A673 (cell line): ENCODE measurements around the gene RIPK3. TPM values are rescaled to one million over a fixed set of nuclear protein-coding genes. Genes with fewer than 3 reads are reported as not detected.

Source experiments
- BruUV-seq: library from RNA; stranded (reverse); fragments of 400-500 nt; replicated peaks from 2 replicates; lab custom pipeline; 2021; lab: Mats Ljungman, UMichigan
- CTCF ChIA-PET: fragments of 300-600 bp; sonication (Branson Sonifier 250); formaldehyde crosslinking; loops from one replicate; lab custom pipeline; 2022; ENCODE audit warnings: antibody characterized with exemption; lab: Charles Lee
- POLR2A ChIA-PET: fragments of 300-600 bp; sonication (Branson Sonifier 250); formaldehyde crosslinking; loops from one replicate; lab custom pipeline; 2022; ENCODE audit warnings: antibody characterized with exemption; ENCODE audit not compliant: low non-redundant PET; lab: Charles Lee
- DNase-seq: peaks from one replicate; pipeline ENCODE4 v3.0.0-alpha.2; 2015; ENCODE audit warnings: low spot score
- H3K27ac ChIP-seq: fragments of 200-600 bp; sonication (generic); 2 replicates; pipeline ENCODE4 v1.5.1; 2016; ENCODE audit warnings: mixed run types, low read depth, mild to moderate bottlenecking, mixed read lengths, antibody characterized with exemption, low read length; ENCODE audit not compliant: poor library complexity, severe bottlenecking
- H3K27me3 ChIP-seq: fragments of 200-600 bp; sonication (generic); replicated peaks from 2 replicates; pipeline ENCODE4 v1.6.1; 2017; ENCODE audit warnings: mixed run types, low read depth, mild to moderate bottlenecking, mixed read lengths, antibody characterized with exemption, low read length; ENCODE audit not compliant: insufficient read depth, poor library complexity
- H3K36me3 ChIP-seq: fragments of 200-600 bp; sonication (generic); 2 replicates; pipeline ENCODE4 v1.6.1; 2016; ENCODE audit warnings: mixed run types, mild to moderate bottlenecking, mixed read lengths, antibody characterized with exemption, low read length; ENCODE audit not compliant: insufficient read depth, poor library complexity, severe bottlenecking
- H3K4me1 ChIP-seq: fragments of 200-600 bp; sonication (generic); 2 replicates; pipeline ENCODE4 v1.6.1; 2017; ENCODE audit warnings: mixed run types, mild to moderate bottlenecking, mixed read lengths, antibody characterized with exemption, low read length; ENCODE audit not compliant: insufficient read depth, poor library complexity, severe bottlenecking
- H3K4me3 ChIP-seq: fragments of 200-600 bp; sonication (generic); 2 replicates; pipeline ENCODE4 v1.5.1; 2016; ENCODE audit warnings: low read depth, mixed run types, mild to moderate bottlenecking, mixed read lengths, low read length; ENCODE audit not compliant: poor library complexity, severe bottlenecking
- H3K9me3 ChIP-seq: fragments of 200-600 bp; sonication (generic); 2 replicates; pipeline ENCODE4 v1.6.1; 2016; ENCODE audit warnings: mixed run types, low read depth, mild to moderate bottlenecking, mixed read lengths, antibody characterized with exemption, low read length; ENCODE audit not compliant: poor library complexity, severe bottlenecking
- CTCF ChIP-seq: fragments of 300-800, 200-600 bp; sonication (generic); conservative IDR thresholded peaks from 2 replicates; pipeline ENCODE4 v1.5.1; 2017; ENCODE audit warnings: low read depth, mild to moderate bottlenecking, antibody characterized with exemption, low read length, moderate library complexity, mixed read lengths
- EZH2 ChIP-seq: fragments of 200-600 bp; sonication (generic); IDR thresholded peaks from 2 replicates; pipeline ENCODE4 v1.6.1; 2017; ENCODE audit warnings: borderline replicate concordance, low read depth, mild to moderate bottlenecking, mixed read lengths, antibody characterized with exemption, low read length; ENCODE audit not compliant: poor library complexity, severe bottlenecking
- intact Hi-C: fragments of 100-400 bp; cut with micrococcal nuclease; formaldehyde crosslinking; loops from one replicate; pipeline ENCODE4 v1.10.0; 2022; ENCODE audit not compliant: unreplicated experiment
- total RNA-seq: library from RNA; stranded (reverse); gene quantifications from 2 replicates; pipeline ENCODE4 v1.2.3, GENCODE V29; 2021

RIPK3 gene
- total RNA-seq, 1 experiment from 2014 or later = not detected

DNA sequence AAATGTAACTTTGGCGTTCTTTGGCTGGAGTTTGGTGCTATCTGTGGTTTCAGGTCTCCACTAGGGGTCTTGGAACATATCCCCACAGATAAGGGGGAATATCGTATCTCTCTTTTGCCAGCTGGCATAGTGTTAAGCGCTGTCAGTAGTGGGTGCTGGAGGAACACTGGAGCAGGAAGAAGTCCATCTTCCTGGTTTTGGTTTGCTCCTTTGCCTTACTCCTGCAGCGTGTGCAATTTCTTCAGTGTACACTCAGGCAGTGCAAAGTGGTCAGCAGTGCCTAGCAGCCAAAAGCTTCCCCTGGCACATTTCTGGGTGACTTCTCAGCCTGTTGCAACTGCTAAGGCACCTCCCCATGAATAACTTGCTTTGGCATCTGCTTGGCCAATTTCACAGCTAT is 11.7 kb upstream of the RIPK3 start:
- H3K27ac ChIP-seq = no peak overlapping the region
- no TSS peak for BruUV-seq
- no peaks in the 10 kb centered on the region for H3K27me3 ChIP-seq
- peaks cover 7% of the 10 kb centered on the region for H3K4me1 ChIP-seq
- peak; percentile 39 for TF ChIP-seq CTCF
- TF ChIP-seq EZH2 = no peak
- POLR2A ChIA-PET = no interaction called here
- H3K4me3 ChIP-seq = no peak overlapping the region
- no peaks in the 10 kb centered on the region for H3K9me3 ChIP-seq
- H3K36me3 ChIP-seq = no peaks in the 10 kb centered on the region
- CTCF ChIA-PET = interaction anchor here (1.0 kb wide), 1 partner anchor 80 kb away, joined by 3 read pairs; no protein-coding TSS in a partner anchor
- peak; percentile 62 for DNase-seq
- intact Hi-C loops = no loop called here

- CTCF ChIA-PET = no interaction called here
- no peaks in the 10 kb centered on the region for H3K27me3 ChIP-seq
- no TSS peak for BruUV-seq
- H3K27ac ChIP-seq = no peak overlapping the region
- H3K4me1 ChIP-seq = peaks cover 7% of the 10 kb centered on the region
- no peaks in the 10 kb centered on the region for H3K9me3 ChIP-seq
- POLR2A ChIA-PET = no interaction called here
- no peaks in the 10 kb centered on the region for H3K36me3 ChIP-seq
- intact Hi-C loops = no loop called here
- H3K4me3 ChIP-seq = no peak overlapping the region
- TF ChIP-seq CTCF (no peak), EZH2 (no peak)
- DNase-seq = no peak
Observed at GRCh38 chr14:24349742-24350141, 10.0 kb upstream of the RIPK3 start.

- DNase-seq = no peak
- Histone ChIP-seq H3K36me3 (no peaks in the 10 kb centered on the region), H3K4me1 (peaks cover 7% of the 10 kb centered on the region), H3K27ac (no peak overlapping the region), H3K9me3 (no peaks in the 10 kb centered on the region), H3K27me3 (no peaks in the 10 kb centered on the region), H3K4me3 (no peak overlapping the region)
- TF ChIP-seq CTCF = no peak
- no peak for TF ChIP-seq EZH2
- ChIA-PET POLR2A (interaction anchor here (0.7 kb wide), 1 partner anchor 87 kb away, joined by 9 read pairs; no protein-coding TSS in a partner anchor), CTCF (interaction anchor here (0.7 kb wide), 1 partner anchor 58 kb away, joined by 4 read pairs; no protein-coding TSS in a partner anchor)
- BruUV-seq = no TSS peak
- intact Hi-C loops = no loop called here
Observed at GRCh38 chr14:24348186-24348585, 8.4 kb upstream of the RIPK3 start.
